ENCODE measurements around the gene CCR1.

Gene CCR1

DNA sequence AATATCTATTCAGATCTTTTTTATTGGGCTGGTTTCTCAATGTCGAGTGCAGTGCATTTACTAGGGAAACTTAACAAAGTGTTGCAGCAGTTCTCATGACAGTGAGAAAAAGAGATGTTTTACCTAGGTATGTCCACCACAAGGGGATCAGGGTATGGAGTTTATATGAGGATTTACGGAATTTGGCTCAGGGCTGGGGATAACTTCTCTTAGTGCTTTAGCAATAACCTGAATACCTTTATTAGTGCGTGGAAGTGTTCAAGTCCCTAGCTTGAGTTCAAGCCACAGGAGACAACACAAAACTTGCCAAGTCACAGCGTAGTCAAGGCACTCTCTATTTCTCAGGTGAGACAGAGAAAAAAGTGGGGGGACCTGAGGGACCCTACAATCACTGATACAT, 30.3 kb upstream of the CCR1 start:
- POLR2A ChIA-PET: no interaction called here
- H3K9me3 ChIP-seq (ENCODE audit: control extremely low read depth in 1 of 5, control insufficient read depth in 4 of 5, insufficient read depth in 2 of 5, low read depth in 1 of 5, low read length in 4 of 5): no peaks in the 10 kb centered on the region
- 100% methylated on average over 2 of the region's 4 CpGs for WGBS (ENCODE audit: insufficient coverage)
- DNase-seq: no peak
- H3K4me1 ChIP-seq (ENCODE audit: control extremely low read depth in 1 of 4, control insufficient read depth in 4 of 4, insufficient read depth in 4 of 4, low read length in 3 of 4): peaks cover 5 to 40% (median 12%) of the 10 kb centered on the region in 4 experiments
- no peaks in the 10 kb centered on the region for H3K27me3 ChIP-seq (replicated peaks in 2 of 5; ENCODE audit: control insufficient read depth in 4 of 5, insufficient read depth in 5 of 5, low read length in 4 of 5)
- no peak overlapping the region for H3K27ac ChIP-seq (ENCODE audit: insufficient read depth in 1 of 2, low read depth in 1 of 2, low read length in 2 of 2, poor library complexity in 1 of 2, severe bottlenecking in 2 of 2)
- CTCF ChIA-PET: interaction anchor here (1.2 kb wide), 1 partner anchor 151 kb away, joined by 3 read pairs; no protein-coding TSS in a partner anchor
- no peaks in the 10 kb centered on the region for H3K36me3 ChIP-seq (ENCODE audit: control insufficient read depth in 4 of 4, insufficient read depth in 4 of 4, low read length in 3 of 4)
- no peak overlapping the region for H3K4me3 ChIP-seq (ENCODE audit: control insufficient read depth in 1 of 7, extremely low read depth in 1 of 7, insufficient read depth in 4 of 7, low read depth in 2 of 7, low read length in 6 of 7)

GRCh38 chr3:46236294-46237054, 28.4 kb upstream of the CCR1 start:
- H3K9me3 ChIP-seq (ENCODE audit: control extremely low read depth in 1 of 5, control insufficient read depth in 4 of 5, insufficient read depth in 2 of 5, low read depth in 1 of 5, low read length in 4 of 5): no peaks in the 10 kb centered on the region
- POLR2A ChIA-PET: no interaction called here
- H3K27ac ChIP-seq (ENCODE audit: insufficient read depth in 1 of 2, low read depth in 1 of 2, low read length in 2 of 2, poor library complexity in 1 of 2, severe bottlenecking in 2 of 2): no peak overlapping the region
- CTCF ChIA-PET: no interaction called here
- no peaks in the 10 kb centered on the region for H3K36me3 ChIP-seq (ENCODE audit: control insufficient read depth in 4 of 4, insufficient read depth in 4 of 4, low read length in 3 of 4)
- no peaks in the 10 kb centered on the region for H3K27me3 ChIP-seq (replicated peaks in 2 of 5; ENCODE audit: control insufficient read depth in 4 of 5, insufficient read depth in 5 of 5, low read length in 4 of 5)
- peaks cover 0 to 28% (median 9%) of the 10 kb centered on the region in 4 experiments for H3K4me1 ChIP-seq (ENCODE audit: control extremely low read depth in 1 of 4, control insufficient read depth in 4 of 4, insufficient read depth in 4 of 4, low read length in 3 of 4)
- WGBS (ENCODE audit: insufficient coverage): 17% methylated on average over 3 of the region's 5 CpGs
- DNase-seq: peak in 2 of 3 donors; percentile 48 to 66
- no peak overlapping the region for H3K4me3 ChIP-seq (ENCODE audit: control insufficient read depth in 1 of 7, extremely low read depth in 1 of 7, insufficient read depth in 4 of 7, low read depth in 2 of 7, low read length in 6 of 7)

DNA sequence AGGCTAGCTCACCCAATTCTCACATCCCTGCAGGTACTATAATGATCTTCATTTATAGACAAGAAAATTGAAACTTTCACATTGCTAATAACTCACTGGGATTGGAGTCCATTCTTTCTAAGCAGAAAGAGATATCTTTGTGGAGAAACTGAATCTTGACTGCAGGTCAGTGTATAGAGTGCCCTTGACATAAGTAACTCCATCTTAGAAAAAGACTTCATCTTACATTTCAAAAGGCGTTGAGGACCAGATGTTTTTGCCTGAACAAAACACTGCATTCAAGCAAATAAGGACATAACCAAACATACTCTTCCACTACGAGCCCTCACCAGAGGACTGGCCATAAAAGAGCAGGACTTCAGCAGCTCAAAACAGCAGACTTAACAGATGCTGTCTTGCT, 27.3 kb upstream of the CCR1 start:
- POLR2A ChIA-PET: no interaction called here
- Histone ChIP-seq H3K27ac (ENCODE audit: insufficient read depth in 1 of 2, low read depth in 1 of 2, low read length in 2 of 2, poor library complexity in 1 of 2, severe bottlenecking in 2 of 2) (no peak overlapping the region), H3K9me3 (ENCODE audit: control extremely low read depth in 1 of 5, control insufficient read depth in 4 of 5, insufficient read depth in 2 of 5, low read depth in 1 of 5, low read length in 4 of 5) (no peaks in the 10 kb centered on the region), H3K4me3 (ENCODE audit: control insufficient read depth in 1 of 7, extremely low read depth in 1 of 7, insufficient read depth in 4 of 7, low read depth in 2 of 7, low read length in 6 of 7) (no peak overlapping the region), H3K27me3 (replicated peaks in 2 of 5; ENCODE audit: control insufficient read depth in 4 of 5, insufficient read depth in 5 of 5, low read length in 4 of 5) (no peaks in the 10 kb centered on the region), H3K4me1 (ENCODE audit: control extremely low read depth in 1 of 4, control insufficient read depth in 4 of 4, insufficient read depth in 4 of 4, low read length in 3 of 4) (peaks cover 0 to 21% (median 9%) of the 10 kb centered on the region in 4 experiments), H3K36me3 (ENCODE audit: control insufficient read depth in 4 of 4, insufficient read depth in 4 of 4, low read length in 3 of 4) (no peaks in the 10 kb centered on the region)
- WGBS (ENCODE audit: insufficient coverage): 90% methylated on average over 2 of the region's 2 CpGs
- CTCF ChIA-PET: interaction anchor here (1.1 to 1.9 kb wide), 4 partner anchors 13 to 41 kb away, joined by 4 to 6 read pairs (median 5); no protein-coding TSS in a partner anchor
- no peak for DNase-seq

DNA sequence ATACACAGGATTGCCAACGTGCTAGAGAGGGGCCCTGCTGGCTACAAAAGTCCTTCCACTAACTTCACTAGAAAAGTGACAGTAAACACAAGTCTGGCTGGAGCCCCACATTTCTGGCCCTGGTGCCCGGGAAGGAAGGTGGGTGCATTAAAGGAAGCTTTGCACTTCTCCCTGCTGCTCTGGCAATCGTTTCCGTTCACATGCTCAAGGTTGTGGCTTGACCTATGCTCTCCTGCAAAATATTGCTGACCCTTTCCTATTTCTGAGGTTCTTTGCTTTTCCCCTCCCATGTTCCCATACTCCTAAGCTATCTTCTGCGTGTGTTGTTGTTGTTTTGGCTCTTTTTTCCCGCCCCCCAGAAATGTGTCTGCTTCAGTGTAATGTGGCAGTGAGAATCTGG, 25.1 kb upstream of the CCR1 start:
- Histone ChIP-seq H3K4me1 (ENCODE audit: control extremely low read depth in 1 of 4, control insufficient read depth in 4 of 4, insufficient read depth in 4 of 4, low read length in 3 of 4) (peaks cover 5 to 26% (median 18%) of the 10 kb centered on the region in 4 experiments), H3K36me3 (ENCODE audit: control insufficient read depth in 4 of 4, insufficient read depth in 4 of 4, low read length in 3 of 4) (no peaks in the 10 kb centered on the region), H3K27ac (ENCODE audit: insufficient read depth in 1 of 2, low read depth in 1 of 2, low read length in 2 of 2, poor library complexity in 1 of 2, severe bottlenecking in 2 of 2) (no peak overlapping the region), H3K4me3 (ENCODE audit: control insufficient read depth in 1 of 7, extremely low read depth in 1 of 7, insufficient read depth in 4 of 7, low read depth in 2 of 7, low read length in 6 of 7) (no peak overlapping the region), H3K9me3 (ENCODE audit: control extremely low read depth in 1 of 5, control insufficient read depth in 4 of 5, insufficient read depth in 2 of 5, low read depth in 1 of 5, low read length in 4 of 5) (no peaks in the 10 kb centered on the region), H3K27me3 (replicated peaks in 2 of 5; ENCODE audit: control insufficient read depth in 4 of 5, insufficient read depth in 5 of 5, low read length in 4 of 5) (no peaks in the 10 kb centered on the region)
- no peak for DNase-seq
- ChIA-PET POLR2A (no interaction called here), CTCF (interaction anchor here (1.2 to 1.9 kb wide), 3 partner anchors 17 to 142 kb away, joined by 3 to 6 read pairs (median 4); no protein-coding TSS in a partner anchor)
- 70% methylated on average over 4 of the region's 6 CpGs for WGBS (ENCODE audit: insufficient coverage)

- Histone ChIP-seq H3K9me3 (ENCODE audit: control extremely low read depth in 1 of 5, control insufficient read depth in 4 of 5, insufficient read depth in 2 of 5, low read depth in 1 of 5, low read length in 4 of 5) (peaks cover 0 to 2% (median 1%) of the 10 kb centered on the region in 5 experiments), H3K27ac (ENCODE audit: insufficient read depth in 1 of 2, low read depth in 1 of 2, low read length in 2 of 2, poor library complexity in 1 of 2, severe bottlenecking in 2 of 2) (no peak overlapping the region), H3K36me3 (ENCODE audit: control insufficient read depth in 4 of 4, insufficient read depth in 4 of 4, low read length in 3 of 4) (no peaks in the 10 kb centered on the region), H3K4me3 (ENCODE audit: control insufficient read depth in 1 of 7, extremely low read depth in 1 of 7, insufficient read depth in 4 of 7, low read depth in 2 of 7, low read length in 6 of 7) (no peak overlapping the region), H3K27me3 (replicated peaks in 2 of 5; ENCODE audit: control insufficient read depth in 4 of 5, insufficient read depth in 5 of 5, low read length in 4 of 5) (no peaks in the 10 kb centered on the region), H3K4me1 (ENCODE audit: control extremely low read depth in 1 of 4, control insufficient read depth in 4 of 4, insufficient read depth in 4 of 4, low read length in 3 of 4) (peaks cover 5 to 31% (median 18%) of the 10 kb centered on the region in 4 experiments)
- POLR2A ChIA-PET: no interaction called here
- CTCF ChIA-PET: interaction anchor here (1.1 kb wide), 1 partner anchor 9 kb away, joined by 3 read pairs; no protein-coding TSS in a partner anchor
- no peak for DNase-seq
- WGBS (ENCODE audit: insufficient coverage): no CpG with 5 or more reads among the region's 5 CpGs
These were observed 23.2 kb upstream of the CCR1 start for GRCh38 chr3:46231323-46231722.

- H3K27me3 ChIP-seq (replicated peaks in 2 of 5; ENCODE audit: control insufficient read depth in 4 of 5, insufficient read depth in 5 of 5, low read length in 4 of 5): no peaks in the 10 kb centered on the region
- DNase-seq: peak; percentile 68 to 93 (median 92)
- POLR2A ChIA-PET: no interaction called here
- CTCF ChIA-PET: interaction anchor here (1.6 kb wide), 1 partner anchor 38 kb away, joined by 4 read pairs; no protein-coding TSS in a partner anchor
- no CpG with 5 or more reads among the region's 5 CpGs for WGBS (ENCODE audit: insufficient coverage)
- H3K4me1 ChIP-seq (ENCODE audit: control extremely low read depth in 1 of 4, control insufficient read depth in 4 of 4, insufficient read depth in 4 of 4, low read length in 3 of 4): peaks cover 5 to 29% (median 13%) of the 10 kb centered on the region in 4 experiments
- H3K9me3 ChIP-seq (ENCODE audit: control extremely low read depth in 1 of 5, control insufficient read depth in 4 of 5, insufficient read depth in 2 of 5, low read depth in 1 of 5, low read length in 4 of 5): peaks cover 0 to 3% (median 3%) of the 10 kb centered on the region in 5 experiments
- no peak overlapping the region for H3K27ac ChIP-seq (ENCODE audit: insufficient read depth in 1 of 2, low read depth in 1 of 2, low read length in 2 of 2, poor library complexity in 1 of 2, severe bottlenecking in 2 of 2)
- H3K4me3 ChIP-seq (ENCODE audit: control insufficient read depth in 1 of 7, extremely low read depth in 1 of 7, insufficient read depth in 4 of 7, low read depth in 2 of 7, low read length in 6 of 7): no peak overlapping the region
- H3K36me3 ChIP-seq (ENCODE audit: control insufficient read depth in 4 of 4, insufficient read depth in 4 of 4, low read length in 3 of 4): no peaks in the 10 kb centered on the region
These were observed 20.4 kb upstream of the CCR1 start for GRCh38 chr3:46228260-46229242.
